GM19240 (cell line): ENCODE measurements around the gene NNT.
"Not testable (repeated sequence)": the region's sequence is repeated elsewhere in the genome, so short reads cannot be mapped to it uniquely, and the experiment has no call there.

Experiments
- DNase-seq: peaks from one replicate; pipeline ENCODE4 v3.0.0; 2011; ENCODE audit warnings: low spot score; ENCODE audit not compliant: insufficient read length

Gene NNT

GRCh38 chr5:43582082-43583005, 20.6 kb upstream of the NNT start:
- no peak for DNase-seq

GRCh38 chr5:43583724-43584123, 19.3 kb upstream of the NNT start:
- no peak for DNase-seq

- no peak for DNase-seq
Observed at GRCh38 chr5:43584166-43584699, 18.7 kb upstream of the NNT start.

- DNase-seq = no peak
Observed at GRCh38 chr5:43588842-43589241, 14.1 kb upstream of the NNT start.

GRCh38 chr5:43589310-43589709, 13.7 kb upstream of the NNT start:
- DNase-seq = no peak

GRCh38 chr5:43590700-43591099, 12.3 kb upstream of the NNT start:
- no peak for DNase-seq

GRCh38 chr5:43592363-43592762, 10.6 kb upstream of the NNT start:
- DNase-seq = no peak

GRCh38 chr5:43598927-43599326, 4.1 kb upstream of the NNT start:
- DNase-seq = not testable (repeated sequence)

- DNase-seq = no peak
Observed at GRCh38 chr5:43601454-43602260, 1.3 kb upstream of the NNT start.

- DNase-seq = no peak
Observed at GRCh38 chr5:43603344-43604217, 601 bp downstream of the NNT start.

- DNase-seq = no peak
Observed at GRCh38 chr5:43604699-43605098, 1.7 kb downstream of the NNT start.

- no peak for DNase-seq
Observed at GRCh38 chr5:43606351-43606750, 3.4 kb downstream of the NNT start.

GRCh38 chr5:43608406-43608805, 5.4 kb downstream of the NNT start:
- no peak for DNase-seq

- no peak for DNase-seq
Observed at GRCh38 chr5:43609752-43610151, 6.8 kb downstream of the NNT start.

- no peak for DNase-seq
Observed at GRCh38 chr5:43613370-43613769, 10.4 kb downstream of the NNT start.

GRCh38 chr5:43615445-43616184, 12.6 kb downstream of the NNT start:
- DNase-seq = no peak

GRCh38 chr5:43616535-43616934, 13.6 kb downstream of the NNT start:
- no peak for DNase-seq

GRCh38 chr5:43619380-43619779, 16.4 kb downstream of the NNT start:
- no peak for DNase-seq

- DNase-seq = no peak
Observed at GRCh38 chr5:43619911-43620310, 16.9 kb downstream of the NNT start.

- no peak for DNase-seq
Observed at GRCh38 chr5:43620944-43621505, 18.0 kb downstream of the NNT start.
